Ascending aorta (tissue), 2 donors: Measurements from ENCODE around the gene CD300C. TPM values are rescaled to one million over a fixed set of nuclear protein-coding genes. Genes with fewer than 3 reads are reported as not detected.

ENCODE experiments used
- DNase-seq, 2 donors: peaks; one replicate each; pipeline ENCODE4 v3.0.0-alpha.2; 2019; ENCODE audit warnings: low spot score in 2 of 2
- H3K27ac ChIP-seq, 2 donors: fragments of 200-600 bp; sonication (generic); one replicate each; pipeline ENCODE4 v1.5.1; 2016 to 2017; ENCODE audit warnings: mild to moderate bottlenecking in 1 of 2
- H3K27me3 ChIP-seq: fragments of 200-600 bp; sonication (generic); one replicate; pipeline ENCODE4 v1.5.1; 2017
- H3K36me3 ChIP-seq, 2 donors: fragments of 200-600 bp; sonication (generic); one replicate each; pipeline ENCODE4 v1.5.1; 2016
- H3K4me1 ChIP-seq, 2 donors: fragments of 200-600 bp; sonication (generic); one replicate each; pipeline ENCODE4 v1.5.1; 2016 to 2017; ENCODE audit warnings: mild to moderate bottlenecking in 1 of 2
- H3K4me3 ChIP-seq, 2 donors: fragments of 200-600 bp; sonication (generic); one replicate each; pipeline ENCODE4 v1.5.1; 2016 to 2017; ENCODE audit warnings: mild to moderate bottlenecking in 1 of 2
- H3K9me3 ChIP-seq, 2 donors: fragments of 200-600 bp; sonication (generic); one replicate each; pipeline ENCODE4 v1.5.1; 2016
- CTCF ChIP-seq, 3 experiments: fragments of 200-600 bp in 2 of 3; fragments of 450-650 bp in 1 of 3; sonication (generic) in 2 of 3; IDR thresholded peaks; one replicate each; pipeline ENCODE4 v1.5.1; 2016 to 2019; ENCODE audit warnings: antibody characterized with exemption in 3 of 3, mild to moderate bottlenecking in 1 of 3, moderate library complexity in 1 of 3
- intact Hi-C: fragments of 100-400 bp; cut with DNase I; formaldehyde crosslinking; loops from one replicate; pipeline ENCODE4 v1.15.1; 2023
- total RNA-seq: library from RNA; depleted of rRNA; stranded (reverse); fragments of >200 nt; gene quantifications from one replicate; pipeline ENCODE4 v1.1.0, GENCODE V29; 2016

The CD300C gene
- total RNA-seq: not detected

- intact Hi-C loops: no loop called here
- Histone ChIP-seq H3K27ac (no peak within 1 kb of the TSS), H3K27me3 (no peaks in the 10 kb centered on the region), H3K9me3 (no peaks in the 10 kb centered on the region), H3K4me1 (no peaks in the 10 kb centered on the region), H3K4me3 (peak within 1 kb of the TSS in 1 of 2 donors; percentile 25), H3K36me3 (no peaks in the 10 kb centered on the region)
- DNase-seq: peak in 1 of 2 donors; percentile 28
- TF ChIP-seq CTCF (IDR thresholded peaks at IDR 0.05): no peak
Measured at GRCh38 chr17:74545843-74546230, at the start of gene CD300C. TSS of gene CD300C (minus strand) at chr17:74546115. CDS start at chr17:74545782, 333 bp downstream.

GRCh38 chr17:74595037-74595750, 49.3 kb upstream of the CD300C start:
- Histone ChIP-seq H3K4me1 (no peaks in the 10 kb centered on the region), H3K4me3 (no peak overlapping the region), H3K9me3 (no peaks in the 10 kb centered on the region), H3K27me3 (no peaks in the 10 kb centered on the region), H3K27ac (no peak overlapping the region), H3K36me3 (no peaks in the 10 kb centered on the region)
- DNase-seq: no peak
- TF ChIP-seq CTCF (IDR thresholded peaks at IDR 0.05): no peak
- intact Hi-C loops: no loop called here

DNA sequence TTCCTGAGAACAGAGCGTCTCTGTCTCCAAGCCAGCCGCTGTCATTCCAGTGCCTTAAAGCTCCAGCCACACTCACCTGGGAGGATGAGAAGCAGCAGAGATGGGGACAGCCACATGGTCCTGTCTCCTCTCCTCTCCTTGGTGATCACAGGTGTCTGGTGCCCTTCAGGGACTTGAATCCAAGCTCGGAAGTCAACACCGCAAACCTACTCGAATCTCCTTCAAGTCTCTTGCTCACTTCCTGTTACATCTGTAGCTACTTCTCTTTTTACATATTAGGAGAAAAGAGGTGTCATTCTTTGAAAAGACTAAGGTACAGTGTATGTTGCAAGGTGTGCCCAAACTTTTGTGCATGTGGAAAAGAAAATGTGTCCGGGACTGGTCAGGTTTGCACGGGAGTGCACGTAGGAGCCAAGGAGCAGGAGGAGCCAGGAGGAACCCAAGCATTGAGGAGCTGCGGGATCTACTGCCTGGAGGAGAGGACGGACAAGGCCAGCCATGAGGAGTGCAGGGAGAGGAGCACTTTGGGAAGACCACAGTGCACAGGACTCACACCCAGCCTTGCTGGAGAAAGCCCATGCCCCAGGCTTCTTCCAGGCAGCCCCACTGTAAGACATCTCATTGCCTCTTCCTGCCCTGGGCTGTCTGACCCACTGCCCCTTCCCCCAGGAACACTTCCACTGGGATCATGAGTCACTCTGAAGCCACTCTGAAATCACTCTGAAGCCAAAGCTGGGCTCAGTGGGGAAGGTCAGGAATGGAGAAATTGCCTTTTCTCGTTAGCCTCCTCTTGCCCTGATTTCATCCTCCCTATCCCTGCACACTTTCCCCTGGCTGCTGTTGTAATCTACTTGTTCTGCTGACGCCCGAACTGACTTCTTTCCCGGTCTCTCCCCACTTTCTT, 46.4 kb upstream of the CD300C start, which contains the start of gene CD300LD:
CD300LD (minus strand) TSS at position 197 of the 904 bp plus-strand sequence; CDS start at position 116, 81 bp downstream.
- H3K9me3 ChIP-seq: no peaks in the 10 kb centered on the region
- no peaks in the 10 kb centered on the region for H3K27me3 ChIP-seq
- intact Hi-C loops: no loop called here
- H3K4me1 ChIP-seq: no peaks in the 10 kb centered on the region
- no peaks in the 10 kb centered on the region for H3K36me3 ChIP-seq
- DNase-seq: no peak
- no peak within 1 kb of the TSS for H3K27ac ChIP-seq
- TF ChIP-seq CTCF (IDR thresholded peaks at IDR 0.05): no peak
- no peak within 1 kb of the TSS for H3K4me3 ChIP-seq

GRCh38 chr17:74591503-74591902, 45.6 kb upstream of the CD300C start:
- TF ChIP-seq CTCF (IDR thresholded peaks at IDR 0.05): no peak
- H3K4me1 ChIP-seq: no peaks in the 10 kb centered on the region
- no peak for DNase-seq
- no peak overlapping the region for H3K27ac ChIP-seq
- intact Hi-C loops: no loop called here
- no peaks in the 10 kb centered on the region for H3K27me3 ChIP-seq
- H3K36me3 ChIP-seq: no peaks in the 10 kb centered on the region
- H3K9me3 ChIP-seq: no peaks in the 10 kb centered on the region
- no peak overlapping the region for H3K4me3 ChIP-seq

DNA sequence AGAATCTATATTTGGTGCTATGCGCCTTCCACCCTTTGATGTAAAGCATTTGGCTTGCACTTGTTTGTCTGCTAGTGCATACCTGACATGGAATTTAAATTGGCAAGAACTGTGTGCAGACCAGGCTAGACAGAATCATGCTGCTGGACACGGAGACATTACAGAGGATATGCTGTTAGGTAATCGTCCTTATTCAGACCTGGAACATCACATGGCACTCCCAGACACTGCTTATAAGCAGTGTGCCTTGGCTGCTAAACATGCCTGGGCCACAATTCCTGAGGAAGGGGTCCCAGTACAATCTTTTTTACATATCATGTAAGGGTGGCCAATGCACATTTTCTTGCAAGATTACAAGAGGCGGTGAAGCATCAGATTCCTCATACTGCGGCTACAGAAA, 39.8 kb upstream of the CD300C start:
- Histone ChIP-seq H3K27me3 (no peaks in the 10 kb centered on the region), H3K36me3 (no peaks in the 10 kb centered on the region), H3K27ac (no peak overlapping the region), H3K9me3 (no peaks in the 10 kb centered on the region), H3K4me3 (no peak overlapping the region), H3K4me1 (no peaks in the 10 kb centered on the region)
- no peak for DNase-seq
- intact Hi-C loops: no loop called here
- TF ChIP-seq CTCF (IDR thresholded peaks at IDR 0.05): no peak
